Neuronal stem cell (in vitro differentiated cells): ENCODE results near the gene DENND5B.

ENCODE experiments used
- DNase-seq: peaks from one replicate; pipeline ENCODE4 v3.0.0-alpha.2; 2013; ENCODE audit warnings: low spot score
- H2AFZ ChIP-seq: one replicate; pipeline ENCODE4 v1.6.1; 2013; ENCODE audit warnings: mild to moderate bottlenecking, low read length, inconsistent platforms
- H2AK5ac ChIP-seq: 2 replicates; pipeline ENCODE4 v1.6.1; 2013; ENCODE audit warnings: low read depth, mild to moderate bottlenecking, inconsistent platforms, low read length, moderate library complexity, mixed read lengths
- H2BK120ac ChIP-seq: 2 replicates; pipeline ENCODE4 v1.6.1; 2013; ENCODE audit warnings: low read depth, mild to moderate bottlenecking, inconsistent platforms, low read length, moderate library complexity, mixed read lengths
- H2BK12ac ChIP-seq: one replicate; pipeline ENCODE4 v1.6.1; 2013; ENCODE audit warnings: low read length, inconsistent platforms
- H2BK15ac ChIP-seq: 2 replicates; pipeline ENCODE4 v1.6.1; 2013; ENCODE audit warnings: mild to moderate bottlenecking, low read length, inconsistent platforms, mixed read lengths
- H2BK5ac ChIP-seq: one replicate; pipeline ENCODE4 v1.6.1; 2013; ENCODE audit warnings: inconsistent platforms, mild to moderate bottlenecking, low read length, moderate library complexity
- H3K14ac ChIP-seq: one replicate; pipeline ENCODE4 v1.6.1; 2013; ENCODE audit warnings: low read length, inconsistent platforms
- H3K18ac ChIP-seq: 2 replicates; pipeline ENCODE4 v1.6.1; 2013; ENCODE audit warnings: low read length, inconsistent platforms
- H3K23ac ChIP-seq: 2 replicates; pipeline ENCODE4 v1.6.1; 2013; ENCODE audit warnings: low read depth, mild to moderate bottlenecking, mixed read lengths, low read length, inconsistent platforms; ENCODE audit not compliant: poor library complexity
- H3K27ac ChIP-seq: replicated peaks from 3 replicates; pipeline ENCODE4 v1.5.1; 2013; ENCODE audit warnings: low read length, inconsistent platforms
- H3K27me3 ChIP-seq, 3 experiments: 2 replicates each; pipeline ENCODE4 v1.6.1; 2013; ENCODE audit warnings: low read length in 3 of 3, mild to moderate bottlenecking in 2 of 3, inconsistent platforms in 1 of 3, low read depth in 1 of 3, mixed read lengths in 1 of 3, moderate library complexity in 1 of 3; ENCODE audit not compliant: control insufficient read depth in 3 of 3, insufficient read depth in 3 of 3
- H3K36me3 ChIP-seq, 2 donors: replicated peaks in 1 of 2; 2 replicates each; pipeline ENCODE4 v1.6.1; 2013; ENCODE audit warnings: low read length in 2 of 2; ENCODE audit not compliant: control insufficient read depth in 2 of 2, insufficient read depth in 2 of 2
- H3K4ac ChIP-seq: 2 replicates; pipeline ENCODE4 v1.6.1; 2013; ENCODE audit warnings: inconsistent platforms, mild to moderate bottlenecking, low read length, moderate library complexity
- H3K4me1 ChIP-seq, 2 donors: 1 replicate in 1 of 2; 2 replicates in 1 of 2; pipeline ENCODE4 v1.6.1; 2013; ENCODE audit warnings: low read length in 2 of 2, low read depth in 1 of 2; ENCODE audit not compliant: control insufficient read depth in 2 of 2, insufficient read depth in 1 of 2
- H3K4me2 ChIP-seq: one replicate; pipeline ENCODE4 v1.6.1; 2013; ENCODE audit warnings: mild to moderate bottlenecking, low read length, inconsistent platforms; ENCODE audit not compliant: insufficient read depth, poor library complexity, severe bottlenecking
- H3K4me3 ChIP-seq, 2 donors: 2 replicates each; pipeline ENCODE4 v1.5.1; 2013; ENCODE audit warnings: low read length in 2 of 2, mild to moderate bottlenecking in 2 of 2, inconsistent platforms in 1 of 2, moderate library complexity in 1 of 2
- H3K79me1 ChIP-seq: one replicate; pipeline ENCODE4 v1.6.1; 2013; ENCODE audit warnings: low read depth, mild to moderate bottlenecking, inconsistent platforms, low read length, moderate library complexity
- H3K9ac ChIP-seq: one replicate; pipeline ENCODE4 v1.6.1; 2013; ENCODE audit warnings: mild to moderate bottlenecking, low read depth, low read length, inconsistent platforms; ENCODE audit not compliant: poor library complexity
- H3K9me3 ChIP-seq, 2 donors: replicated peaks in 1 of 2; 2 replicates each; pipeline versions ENCODE3 to v1.6.1; 2013; ENCODE audit warnings: low read length in 2 of 2, mild to moderate bottlenecking in 2 of 2, inconsistent platforms in 1 of 2, low read depth in 1 of 2, mixed read lengths in 1 of 2, moderate library complexity in 1 of 2; ENCODE audit not compliant: control insufficient read depth in 2 of 2, insufficient read depth in 1 of 2
- H4K8ac ChIP-seq: one replicate; pipeline ENCODE4 v1.6.1; 2013; ENCODE audit warnings: low read depth, mild to moderate bottlenecking, inconsistent platforms, low read length, moderate library complexity
- H4K91ac ChIP-seq: one replicate; pipeline ENCODE4 v1.6.1; 2013; ENCODE audit warnings: low read length, low read depth, mild to moderate bottlenecking, inconsistent platforms; ENCODE audit not compliant: poor library complexity
- WGBS, 2 donors: extraction: QIAGEN DNeasy Blood & Tissue Kit; methylation state at CpG; one replicate each; pipeline ENCODE4 v1.1.7; 2013; ENCODE audit warnings: missing lambda C conversion rate in 2 of 2, mixed read lengths in 1 of 2; ENCODE audit not compliant: insufficient read length in 2 of 2, insufficient replicate concordance in 1 of 2; ENCODE audit errors: extremely low coverage in 2 of 2; 5-methylcytosine and 5-hydroxymethylcytosine counted together

DENND5B gene

GRCh38 chr12:31393004-31393550 lies 197.9 kb downstream of the DENND5B start:
- Histone ChIP-seq H2BK120ac (no peak overlapping the region), H3K4me1 (no peaks in the 10 kb centered on the region), H3K4me2 (no peak overlapping the region), H2AK5ac (no peak overlapping the region), H2BK12ac (no peak overlapping the region), H3K27ac (no peak overlapping the region), H3K18ac (no peak overlapping the region), H4K8ac (no peak overlapping the region), H4K91ac (no peak overlapping the region), H3K14ac (no peak overlapping the region), H3K27me3 (no peaks in the 10 kb centered on the region), H3K4ac (no peak overlapping the region), H3K9ac (no peak overlapping the region), H3K4me3 (no peak overlapping the region), H3K9me3 (no peaks in the 10 kb centered on the region), H2AFZ (no peak overlapping the region), H3K36me3 (peaks cover 2 to 69% of the 10 kb centered on the region in 2 donors), H2BK15ac (no peak overlapping the region), H3K23ac (no peak overlapping the region), H2BK5ac (no peak overlapping the region), H3K79me1 (peaks cover 1% of the 10 kb centered on the region)
- DNase-seq, result no peak
- WGBS, 2 donors, result no CpG with 5 or more reads among the region's 5 CpGs

- H3K18ac ChIP-seq, result no peak overlapping the region
- H3K36me3 ChIP-seq, result peaks cover 0 to 62% of the 10 kb centered on the region in 2 donors
- peaks cover 5 to 12% of the 10 kb centered on the region in 2 donors for H3K4me1 ChIP-seq
- no peak overlapping the region for H2AFZ ChIP-seq
- H3K4me3 ChIP-seq, result no peak overlapping the region
- H4K91ac ChIP-seq, result no peak overlapping the region
- peaks cover 0 to 4% of the 10 kb centered on the region in 2 donors for H3K9me3 ChIP-seq
- H3K14ac ChIP-seq, result no peak overlapping the region
- H2BK12ac ChIP-seq, result no peak overlapping the region
- H2BK120ac ChIP-seq, result no peak overlapping the region
- no peak overlapping the region for H4K8ac ChIP-seq
- no CpG with 5 or more reads among the region's 2 CpGs for WGBS, 2 donors
- H2BK5ac ChIP-seq, result no peak overlapping the region
- H2AK5ac ChIP-seq, result no peak overlapping the region
- no peaks in the 10 kb centered on the region for H3K27me3 ChIP-seq
- H3K79me1 ChIP-seq, result no peaks in the 10 kb centered on the region
- DNase-seq, result no peak
- H3K4ac ChIP-seq, result no peak overlapping the region
- no peak overlapping the region for H3K9ac ChIP-seq
- no peak overlapping the region for H3K27ac ChIP-seq
- H2BK15ac ChIP-seq, result no peak overlapping the region
- no peak overlapping the region for H3K4me2 ChIP-seq
- no peak overlapping the region for H3K23ac ChIP-seq
Measured at GRCh38 chr12:31390991-31391390, 199.9 kb downstream of the DENND5B start.

GRCh38 chr12:31388713-31389112 lies 202.2 kb downstream of the DENND5B start:
- Histone ChIP-seq H3K27me3 (no peaks in the 10 kb centered on the region), H3K14ac (no peak overlapping the region), H2BK5ac (no peak overlapping the region), H4K91ac (no peak overlapping the region), H3K79me1 (no peaks in the 10 kb centered on the region), H3K9me3 (peaks cover 0 to 4% of the 10 kb centered on the region in 2 donors), H2BK120ac (no peak overlapping the region), H2AK5ac (no peak overlapping the region), H2BK15ac (no peak overlapping the region), H2AFZ (no peak overlapping the region), H2BK12ac (no peak overlapping the region), H3K9ac (no peak overlapping the region), H4K8ac (no peak overlapping the region), H3K36me3 (peaks cover 0 to 55% of the 10 kb centered on the region in 2 donors), H3K4me2 (no peak overlapping the region), H3K4ac (no peak overlapping the region), H3K23ac (no peak overlapping the region), H3K27ac (no peak overlapping the region), H3K4me3 (no peak overlapping the region), H3K18ac (no peak overlapping the region), H3K4me1 (peaks cover 8 to 18% of the 10 kb centered on the region in 2 donors)
- DNase-seq, result no peak
- no CpG with 5 or more reads among the region's 4 CpGs for WGBS, 2 donors

GRCh38 chr12:31387466-31387865 lies 203.5 kb downstream of the DENND5B start:
- H3K27ac ChIP-seq, result no peak overlapping the region
- no peak overlapping the region for H3K4me2 ChIP-seq
- H4K91ac ChIP-seq, result no peak overlapping the region
- peaks cover 0 to 50% of the 10 kb centered on the region in 2 donors for H3K36me3 ChIP-seq
- peak overlapping the region; percentile 76 for H3K18ac ChIP-seq
- no peaks in the 10 kb centered on the region for H3K79me1 ChIP-seq
- peaks cover 8 to 18% of the 10 kb centered on the region in 2 donors for H3K4me1 ChIP-seq
- H3K4me3 ChIP-seq, result no peak overlapping the region
- no CpG with 5 or more reads among the region's 8 CpGs for WGBS, 2 donors
- H4K8ac ChIP-seq, result no peak overlapping the region
- no peak overlapping the region for H3K23ac ChIP-seq
- H3K9me3 ChIP-seq, result peaks cover 0 to 4% of the 10 kb centered on the region in 2 donors
- no peak overlapping the region for H3K9ac ChIP-seq
- H2BK120ac ChIP-seq, result no peak overlapping the region
- H2AFZ ChIP-seq, result no peak overlapping the region
- peak overlapping the region; percentile 59 for H2BK12ac ChIP-seq
- no peak overlapping the region for H2AK5ac ChIP-seq
- H3K27me3 ChIP-seq, result no peaks in the 10 kb centered on the region
- no peak overlapping the region for H3K4ac ChIP-seq
- no peak overlapping the region for H2BK15ac ChIP-seq
- peak; percentile 8 for DNase-seq
- no peak overlapping the region for H2BK5ac ChIP-seq
- no peak overlapping the region for H3K14ac ChIP-seq
